IPS DF 4.7 (cell line): ENCODE measurements around the gene LIPI.
"Not testable (repeated sequence)": the region's sequence is repeated elsewhere in the genome, so short reads cannot be mapped to it uniquely, and the experiment has no call there.

ENCODE experiments used
- DNase-seq: peaks from one replicate; pipeline ENCODE4 v3.0.0-alpha.2; 2013; ENCODE audit warnings: low spot score; ENCODE audit errors: extremely low read depth

The LIPI gene

DNA sequence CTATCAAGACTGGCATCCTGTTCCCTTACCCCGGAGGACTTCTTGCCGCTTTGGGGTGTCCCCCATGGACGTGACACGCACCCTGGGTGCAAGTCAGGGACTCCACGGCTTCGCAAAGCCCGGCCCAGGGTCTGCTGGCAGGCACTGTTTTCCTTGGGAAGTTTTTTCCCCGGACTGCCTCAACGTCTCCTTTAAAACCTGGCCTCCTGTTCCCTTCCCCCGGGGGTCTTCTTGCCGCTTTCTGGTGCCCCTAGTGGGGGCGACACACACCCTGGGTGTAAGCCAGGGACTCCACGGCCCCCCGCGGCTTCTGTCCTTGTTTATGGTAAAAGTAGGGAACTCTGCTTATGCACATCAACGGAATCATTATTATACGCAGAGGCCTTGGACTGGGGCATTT is 136.6 kb downstream of the LIPI start:
- no peak for DNase-seq

DNA sequence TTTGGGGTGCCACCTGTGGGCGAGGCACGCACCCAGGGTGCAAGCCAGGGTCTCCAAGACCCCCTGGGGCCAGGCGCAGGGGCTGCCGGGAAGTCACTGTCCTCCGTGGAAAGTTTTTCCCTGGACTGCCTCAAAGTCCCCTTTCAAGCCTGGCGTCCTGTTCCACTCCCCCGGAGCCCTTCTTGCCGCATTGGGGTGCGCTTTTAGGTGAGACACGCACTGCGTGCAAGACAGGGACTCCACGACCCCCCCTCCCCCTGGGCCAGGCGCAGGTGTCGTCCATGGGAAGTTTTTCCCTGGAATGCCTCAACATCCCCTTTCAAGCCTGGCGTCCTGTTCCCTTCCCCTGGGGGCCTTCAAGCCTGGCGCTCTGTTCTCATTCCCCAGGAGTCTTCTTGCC is 137.1 kb downstream of the LIPI start:
- no peak for DNase-seq

DNA sequence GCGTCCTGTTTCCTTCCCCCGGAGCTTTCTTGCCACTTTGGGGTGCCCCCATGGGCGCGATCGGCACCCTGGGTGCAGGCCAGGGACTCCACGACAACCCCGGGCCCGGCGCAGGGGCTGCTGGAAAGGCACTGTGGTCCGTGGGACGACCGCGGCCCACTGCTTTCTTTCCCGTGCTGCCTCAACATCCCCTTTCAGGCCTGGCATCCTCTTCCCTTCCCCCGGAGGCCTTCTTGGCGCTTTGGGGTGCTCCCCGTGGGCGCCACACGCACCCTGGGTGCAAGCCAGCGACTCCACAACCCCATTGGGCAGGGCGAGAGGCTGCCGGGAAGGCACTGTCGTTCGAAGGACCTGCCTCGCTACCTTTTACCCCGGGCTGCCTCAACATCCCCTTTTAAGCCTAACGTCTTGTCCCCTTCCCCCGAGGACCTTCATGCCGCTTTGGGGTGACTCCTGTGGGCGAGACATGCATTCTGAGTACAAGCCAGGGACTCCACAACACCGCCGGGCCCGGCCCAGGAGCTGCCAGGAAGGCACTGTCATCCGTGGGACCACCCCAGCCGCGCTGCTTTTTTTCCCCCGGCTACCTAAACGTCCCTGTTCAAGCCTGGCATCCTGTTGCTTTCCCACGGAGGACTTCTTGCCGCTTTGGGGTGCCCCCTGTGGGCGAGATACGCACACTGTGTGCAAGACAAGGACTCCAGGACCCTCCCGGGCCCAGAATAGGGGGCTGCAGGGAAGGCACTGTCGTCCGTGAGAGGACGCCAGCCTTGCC is 137.8 kb downstream of the LIPI start:
- DNase-seq = no peak

DNA sequence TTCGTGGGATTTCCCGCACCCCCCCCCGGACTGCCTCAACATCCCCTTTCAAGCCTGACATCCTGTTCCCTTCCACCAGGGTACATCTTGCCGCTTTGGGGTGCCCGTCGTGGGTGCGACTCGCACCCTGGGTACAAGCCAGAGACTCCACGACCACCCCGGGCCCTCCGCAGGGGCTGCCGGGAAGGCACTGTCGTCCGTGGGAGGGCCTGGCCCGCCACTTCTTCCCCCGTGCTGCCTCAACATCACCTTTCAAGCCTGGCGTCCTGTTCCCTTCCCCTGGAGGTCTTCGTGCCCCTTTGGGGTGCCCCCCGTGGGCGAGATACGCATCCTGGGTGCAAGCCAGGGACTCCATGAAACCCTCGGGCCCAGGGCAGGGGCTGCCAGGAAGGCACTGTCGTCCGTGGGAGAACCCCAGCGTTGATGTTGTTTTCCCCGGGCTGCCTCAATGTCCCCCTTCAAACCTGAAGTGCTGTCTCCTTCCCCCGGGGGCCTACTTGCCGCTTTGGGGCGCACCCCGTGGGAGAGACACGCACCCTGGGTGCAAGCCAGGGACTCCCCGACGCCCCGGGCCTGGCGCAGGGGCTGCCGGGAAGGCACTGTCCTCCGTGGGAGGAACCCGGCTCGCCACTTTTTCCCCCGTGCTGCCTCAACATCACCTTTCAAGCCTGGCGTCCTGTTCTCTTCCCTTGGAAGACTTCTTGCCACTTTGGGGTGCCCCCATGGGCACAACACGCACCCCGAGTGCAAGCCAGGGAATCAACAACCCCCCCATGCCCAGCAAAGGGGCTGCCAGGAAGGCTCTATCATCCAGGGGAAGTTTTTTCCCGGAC is 138.6 kb downstream of the LIPI start:
- DNase-seq = no peak

DNA sequence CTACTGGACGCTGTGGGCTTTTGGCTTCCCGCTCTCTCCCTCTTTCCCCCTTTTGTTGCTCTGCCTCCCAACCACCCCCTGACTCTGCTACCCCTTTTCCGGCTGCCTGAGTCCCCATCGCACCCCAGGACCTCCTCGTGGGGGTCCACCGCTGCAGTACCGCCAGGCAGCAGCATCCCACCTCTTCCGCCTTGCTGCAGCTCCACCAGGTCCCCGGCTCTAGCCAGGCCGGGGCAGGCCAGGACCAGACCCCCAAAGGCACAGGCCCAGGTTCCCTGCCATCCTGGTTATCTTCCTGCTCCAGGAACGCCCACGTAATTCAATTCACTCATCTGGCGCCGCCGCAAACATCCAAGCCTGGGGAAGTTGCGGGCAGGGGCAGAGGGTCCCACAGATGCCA is 139.8 kb downstream of the LIPI start:
- no peak for DNase-seq

DNA sequence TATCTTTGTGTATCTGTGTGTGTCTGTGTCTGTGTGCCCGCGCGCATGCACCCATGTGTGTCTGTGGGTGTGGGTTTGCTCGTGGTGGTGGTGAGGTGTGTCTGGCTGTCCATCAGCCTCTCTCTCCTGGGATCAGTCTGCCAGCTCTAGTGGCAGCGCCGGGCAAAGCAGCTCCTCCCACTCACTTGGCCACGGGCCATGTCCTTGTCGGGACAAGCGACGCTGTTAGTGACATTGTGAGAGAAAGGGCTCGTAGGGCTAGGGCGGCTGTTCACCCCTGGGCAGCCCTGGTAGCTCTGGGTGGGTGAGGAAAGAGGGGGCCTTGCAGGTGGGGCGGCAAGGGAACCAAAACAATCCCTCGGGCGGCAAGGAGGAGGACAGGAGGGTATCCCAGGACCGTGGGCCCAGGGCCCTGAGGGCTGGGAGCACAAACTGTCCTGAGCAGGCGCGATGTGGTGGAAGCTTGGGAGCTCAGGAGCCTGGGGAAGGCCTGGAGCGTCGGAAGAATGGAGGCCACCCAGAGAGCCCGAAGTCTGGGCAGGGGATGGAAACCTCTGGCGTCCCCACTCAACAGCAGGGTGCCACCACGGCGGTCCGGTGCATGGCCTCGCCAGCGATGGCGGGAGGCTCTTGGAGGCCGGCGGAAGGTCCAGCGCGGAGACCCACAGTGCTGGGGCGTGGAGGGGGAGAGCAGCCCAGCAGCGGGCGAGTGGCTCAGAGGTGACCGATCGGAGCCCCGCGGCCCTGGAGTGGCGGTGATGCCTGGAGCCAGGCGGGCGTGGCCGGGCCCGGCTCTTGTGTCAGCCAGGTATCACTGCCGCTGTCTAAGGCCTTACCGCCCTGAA is 140.5 kb downstream of the LIPI start:
- DNase-seq = no peak

DNA sequence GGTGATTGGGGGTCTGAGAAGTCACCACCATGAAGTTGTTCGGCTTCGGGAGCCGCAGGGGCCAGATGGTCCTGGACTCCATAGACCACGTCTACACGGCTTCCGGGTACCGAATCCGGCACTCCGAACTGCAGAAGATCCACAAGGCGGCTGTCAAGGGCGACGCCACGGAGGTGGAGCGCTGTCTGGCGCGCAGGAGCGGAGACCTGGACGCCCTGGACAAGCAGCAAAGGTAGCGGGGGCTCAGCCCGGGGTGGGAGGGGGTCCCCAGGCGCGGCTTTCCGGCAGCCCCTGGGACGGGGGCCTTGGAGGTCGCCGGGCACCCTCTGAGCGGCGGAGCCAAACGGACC is 146.5 kb downstream of the LIPI start:
- no peak for DNase-seq

DNA sequence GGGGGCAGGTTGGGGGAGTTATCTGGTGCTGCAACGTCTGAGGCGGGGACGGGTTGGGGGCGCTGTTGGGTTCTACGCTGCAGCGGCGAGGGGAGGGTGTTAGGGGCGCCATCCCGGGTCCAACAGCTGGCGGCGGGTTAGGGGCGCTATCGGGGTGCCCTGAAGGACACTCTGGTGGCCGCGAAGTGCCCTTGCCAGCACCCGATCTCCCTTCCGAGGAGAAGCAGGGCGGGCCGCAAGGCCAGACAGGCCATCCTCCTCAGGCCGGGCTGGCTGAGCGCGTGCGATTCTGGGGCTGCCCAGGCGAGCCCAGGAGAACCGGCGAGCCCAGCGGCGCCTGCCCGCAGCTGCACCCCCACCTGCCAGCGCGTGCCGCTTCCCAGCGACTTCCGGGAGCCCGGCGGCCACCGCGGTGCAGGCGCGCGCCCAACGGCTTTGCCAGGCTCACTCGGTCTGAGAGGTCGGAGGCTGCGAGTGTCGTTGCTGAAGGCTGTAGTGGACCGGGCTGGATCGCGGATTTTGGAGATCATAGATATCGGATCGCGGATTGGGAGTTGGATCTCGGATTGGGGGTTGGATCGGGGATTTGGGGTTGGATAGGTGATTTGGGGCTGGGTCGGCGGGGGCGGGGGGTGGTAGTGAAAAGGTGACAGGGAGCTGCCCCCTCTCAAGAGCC is 147.0 kb downstream of the LIPI start:
- not testable (repeated sequence) for DNase-seq

DNA sequence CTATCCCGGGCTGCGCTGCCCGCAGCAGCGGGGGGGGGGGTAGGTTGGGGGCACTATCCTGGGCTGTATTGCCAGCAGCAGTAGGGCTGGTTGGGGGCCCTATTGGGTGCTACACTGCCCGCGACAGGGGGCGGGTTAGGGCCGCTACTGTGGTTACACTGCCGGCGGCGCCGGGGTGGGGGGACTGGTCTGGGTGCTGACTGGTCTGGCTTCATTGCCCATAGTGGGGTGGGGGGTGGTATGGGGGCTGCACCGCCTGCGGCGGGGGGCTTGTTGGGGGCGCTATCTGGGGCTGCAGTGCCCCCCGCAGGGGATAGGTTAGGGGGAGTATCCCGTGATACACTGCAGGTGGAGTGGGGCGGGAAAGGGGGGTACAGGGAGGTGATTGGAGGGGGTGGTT is 148.1 kb downstream of the LIPI start:
- not testable (repeated sequence) for DNase-seq

DNA sequence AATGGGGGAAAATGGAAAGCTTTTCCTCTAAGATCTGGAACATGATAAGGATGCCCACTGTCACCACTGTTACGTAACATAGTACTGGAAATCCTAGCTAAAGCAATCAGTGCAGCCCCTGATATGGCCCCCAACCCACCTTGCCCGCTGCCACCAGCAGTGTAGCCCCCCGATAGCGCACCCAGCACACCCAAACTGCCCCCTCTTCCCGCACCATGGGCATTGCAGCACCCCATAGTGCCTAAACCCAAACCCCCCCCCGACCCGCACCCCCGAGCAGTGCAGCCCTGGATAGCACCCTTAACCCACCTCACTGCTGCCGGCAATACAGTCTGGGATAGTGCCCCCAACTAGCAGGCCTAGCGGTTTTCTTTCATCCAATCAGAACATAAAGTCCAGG is 148.9 kb downstream of the LIPI start:
- not testable (repeated sequence) for DNase-seq

DNA sequence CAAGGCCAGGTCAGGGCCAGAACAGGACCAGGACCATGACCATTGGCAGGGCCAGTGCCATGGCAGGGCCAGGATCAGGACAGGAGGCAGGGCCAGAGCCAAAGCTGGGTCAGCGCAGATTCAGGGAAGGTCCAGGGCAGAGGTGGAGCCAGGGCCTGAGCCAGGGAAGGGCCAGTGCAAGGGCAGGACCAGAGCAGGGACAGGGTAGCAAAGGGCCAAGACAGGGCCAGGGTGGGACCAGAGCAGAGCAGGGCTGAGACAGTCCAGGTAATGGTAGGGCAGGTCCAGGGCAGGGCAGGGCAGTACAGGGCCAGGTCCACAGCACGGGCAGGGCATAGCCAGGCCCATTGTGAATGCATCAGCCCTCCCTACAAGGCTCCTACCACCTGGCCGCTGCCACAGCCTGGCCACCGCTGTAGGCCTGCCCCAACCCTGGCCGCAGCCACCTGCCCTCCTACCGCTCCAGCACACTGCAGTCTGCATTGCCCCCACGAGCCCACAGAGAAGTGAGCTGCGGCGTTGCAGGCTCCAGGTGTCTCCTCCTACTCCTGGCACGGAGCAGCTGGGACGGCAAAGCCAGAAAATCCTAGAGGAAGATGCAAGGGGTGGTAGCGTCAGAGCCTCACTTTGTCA is 151.6 kb downstream of the LIPI start:
- not testable (repeated sequence) for DNase-seq
